ENCODE measurements around the gene HOXA10.

Gene HOXA10

DNA sequence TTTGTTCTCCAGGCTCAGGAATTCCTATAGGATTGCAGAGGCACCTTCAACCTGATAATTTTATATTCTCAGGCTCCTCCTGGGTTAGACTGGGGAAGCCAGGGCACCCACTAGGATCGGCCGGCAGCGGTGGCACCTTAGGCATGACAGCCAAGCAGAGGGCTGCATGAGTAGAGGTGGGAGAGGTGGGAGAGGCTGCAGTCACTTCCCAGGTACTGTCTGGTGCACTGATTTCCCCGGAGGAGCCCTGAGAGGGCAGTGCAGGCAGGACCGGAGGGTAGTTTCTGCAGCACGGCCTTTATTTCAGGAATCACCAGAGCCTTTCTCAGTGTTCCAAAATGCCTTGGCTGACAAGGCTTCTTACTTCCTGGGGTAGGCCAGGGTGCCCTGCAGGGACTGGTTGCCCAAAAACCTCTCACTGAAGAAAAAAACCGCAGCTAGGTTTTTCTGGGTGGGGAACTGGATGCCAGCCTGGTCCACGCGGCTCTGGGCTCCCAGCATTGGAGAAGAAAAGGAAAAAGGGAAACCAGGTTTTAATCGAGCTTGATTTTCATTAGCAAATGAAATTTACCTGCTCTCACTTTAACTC lies 29.3 kb upstream of the HOXA10 start:
- no peak for DNase-seq

DNA sequence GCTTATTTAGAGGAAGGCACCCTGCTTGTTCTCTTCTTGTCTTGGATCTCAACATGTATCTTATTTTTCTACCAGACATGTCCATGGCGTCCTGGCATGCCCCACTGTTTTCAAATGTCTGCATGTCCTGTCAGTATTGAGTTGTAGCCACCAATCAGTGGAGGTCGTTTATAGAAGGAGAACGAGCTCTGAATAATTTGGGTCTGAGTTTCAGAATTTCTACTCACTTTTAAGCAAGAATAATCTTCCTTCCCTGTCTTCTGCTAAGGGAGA lies 28.7 kb upstream of the HOXA10 start:
- no peak for DNase-seq

DNA sequence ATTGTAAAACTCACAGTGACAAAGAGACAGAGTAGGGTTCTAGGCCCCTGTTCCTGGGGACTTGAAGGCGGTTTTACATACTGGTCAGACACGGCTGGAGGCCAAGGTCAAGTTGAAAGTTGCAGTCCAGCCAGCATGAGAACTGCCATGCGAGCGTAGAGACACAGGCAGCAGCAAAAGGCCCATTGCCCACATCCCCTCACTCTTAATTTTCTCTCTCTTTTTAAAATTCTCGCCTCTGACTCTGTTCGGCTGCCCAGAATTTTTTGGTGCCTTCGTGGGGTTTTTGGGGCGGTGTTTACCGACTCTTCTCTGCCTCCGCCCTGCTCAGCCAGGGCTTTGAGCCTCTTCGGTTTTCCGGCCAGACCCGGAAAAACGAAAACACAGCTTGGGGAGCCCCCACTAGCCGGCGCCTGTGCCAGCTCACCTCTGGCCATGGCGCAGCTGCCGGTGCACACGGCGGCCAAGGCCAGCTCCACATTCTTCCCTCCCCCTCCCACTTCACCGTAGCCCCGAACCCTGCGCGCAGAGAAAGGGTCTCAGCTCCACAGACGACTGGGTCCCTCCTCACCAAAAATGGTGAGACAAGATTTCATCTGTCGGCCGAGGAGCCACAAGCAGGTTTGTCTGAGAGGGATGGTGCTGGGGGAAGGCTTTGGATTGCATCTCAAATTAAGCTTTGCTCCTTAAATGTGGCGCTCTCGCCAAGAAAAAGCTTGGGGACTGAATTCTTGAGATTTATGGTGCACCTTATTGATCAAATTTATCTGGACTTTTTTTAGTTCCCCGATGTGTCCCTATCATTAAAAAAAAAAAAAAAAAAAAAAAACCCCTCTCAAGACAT lies 28.1 kb upstream of the HOXA10 start:
- no peak for DNase-seq

DNA sequence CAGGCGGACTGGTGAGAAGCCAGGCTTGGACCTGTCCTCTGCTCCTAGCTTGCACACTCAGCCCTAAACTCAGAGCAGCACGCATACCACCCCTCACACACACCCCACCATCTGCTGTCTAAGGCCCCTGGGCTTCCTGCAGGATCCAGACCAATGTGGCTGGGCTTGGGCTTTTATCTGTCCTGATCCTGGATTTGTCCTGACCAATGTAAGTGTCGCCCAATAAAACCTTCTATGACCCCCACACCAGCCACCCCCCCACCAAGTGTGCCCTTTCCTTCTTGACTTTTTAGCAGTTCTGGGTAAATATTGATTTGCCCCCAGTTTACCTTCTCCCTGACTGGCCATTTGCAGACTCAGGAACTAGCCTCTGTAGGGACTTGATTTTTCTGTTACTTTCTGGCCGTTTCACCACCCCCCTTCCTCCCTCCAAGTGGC lies 27.5 kb upstream of the HOXA10 start:
- no peak for DNase-seq

DNA sequence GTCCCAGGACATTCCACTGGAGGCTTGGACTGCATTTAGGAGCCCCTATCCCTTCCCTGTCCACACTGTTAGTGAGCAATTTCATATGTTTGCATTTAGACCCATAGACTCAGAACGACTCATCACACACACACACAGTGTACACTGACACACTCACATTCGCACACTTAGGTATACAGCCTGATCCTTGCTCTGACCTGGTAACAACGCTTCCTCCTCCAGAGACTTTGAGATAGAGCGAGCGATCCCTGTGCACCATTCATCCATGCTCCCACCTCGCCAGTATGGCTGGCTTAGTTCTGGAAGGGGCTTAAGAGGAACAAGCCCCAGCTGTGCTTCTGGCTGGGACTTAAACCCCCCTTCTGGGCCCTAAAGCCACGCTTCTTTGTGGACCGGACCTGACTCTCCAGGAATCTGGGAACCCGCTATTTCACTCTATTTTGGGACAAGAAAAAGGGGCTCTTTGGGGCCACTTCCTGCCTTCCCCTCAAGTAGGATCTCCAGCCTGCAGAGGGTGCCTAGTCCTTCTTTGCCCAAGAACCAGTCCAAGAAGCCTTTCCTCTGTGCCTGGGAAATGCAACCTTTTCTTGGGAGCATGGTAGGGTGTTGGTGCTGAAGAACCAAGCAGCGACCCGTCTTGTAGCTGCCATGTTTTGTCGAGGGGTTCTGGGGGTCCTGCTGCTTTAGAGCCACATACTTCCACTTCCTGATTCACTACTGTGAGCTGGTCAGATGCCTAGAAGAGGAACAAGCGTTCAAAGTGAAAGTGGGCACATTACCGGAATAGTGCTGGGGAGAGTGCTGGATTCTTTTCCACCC lies 26.9 kb upstream of the HOXA10 start:
- DNase-seq: peak; percentile 10

DNA sequence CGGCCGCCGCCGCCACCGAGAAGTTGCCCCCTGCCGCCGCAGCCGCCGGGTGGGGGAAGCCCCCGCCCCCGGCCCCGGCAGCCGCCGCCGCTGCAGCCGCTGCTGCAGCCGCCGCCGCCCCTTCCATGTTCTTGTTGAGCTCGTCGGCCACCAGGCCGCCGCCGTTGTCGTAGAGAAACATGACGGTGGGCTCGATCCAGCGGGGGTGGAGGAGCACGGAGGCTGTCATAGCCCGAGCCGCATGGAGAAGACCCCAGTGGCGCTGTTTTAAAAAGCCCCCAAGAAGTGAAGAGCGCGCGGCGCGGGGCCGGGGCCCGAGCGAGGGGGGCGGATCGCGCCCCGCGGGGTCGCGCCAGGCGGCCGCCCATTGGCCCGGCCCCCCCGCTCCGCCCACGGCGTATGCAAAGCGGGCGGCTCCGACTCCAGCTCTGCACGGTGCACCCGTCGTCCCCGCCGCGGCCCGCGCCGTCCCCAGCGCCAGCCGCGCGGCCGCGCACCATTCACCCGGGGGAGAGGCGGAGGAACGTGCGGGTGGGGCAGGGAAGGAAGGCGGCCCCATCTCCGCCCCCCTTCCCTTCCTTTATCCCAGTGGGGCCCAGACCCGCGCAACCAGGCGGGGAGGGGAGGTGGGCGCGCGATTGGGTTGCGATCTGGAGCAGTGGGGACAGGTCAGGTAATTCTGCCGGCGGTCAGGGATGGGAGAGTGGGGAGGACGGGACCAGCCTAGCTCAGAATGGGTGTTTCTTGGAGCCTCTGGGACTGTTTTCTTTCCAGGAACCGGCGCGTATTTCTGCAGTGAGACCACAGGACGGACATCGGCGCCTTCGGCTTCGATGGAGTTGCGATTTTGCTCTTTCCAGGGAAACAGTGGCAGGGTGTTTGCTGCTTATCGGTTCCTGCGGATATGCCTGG lies 26.0 kb upstream of the HOXA10 start, which contains the start of gene HOXA13:
TSS of gene HOXA13 (minus strand) at position 243 of the 912 bp plus-strand sequence. CDS start at position 229, 14 bp downstream.
- peak; percentile 56 for DNase-seq

DNA sequence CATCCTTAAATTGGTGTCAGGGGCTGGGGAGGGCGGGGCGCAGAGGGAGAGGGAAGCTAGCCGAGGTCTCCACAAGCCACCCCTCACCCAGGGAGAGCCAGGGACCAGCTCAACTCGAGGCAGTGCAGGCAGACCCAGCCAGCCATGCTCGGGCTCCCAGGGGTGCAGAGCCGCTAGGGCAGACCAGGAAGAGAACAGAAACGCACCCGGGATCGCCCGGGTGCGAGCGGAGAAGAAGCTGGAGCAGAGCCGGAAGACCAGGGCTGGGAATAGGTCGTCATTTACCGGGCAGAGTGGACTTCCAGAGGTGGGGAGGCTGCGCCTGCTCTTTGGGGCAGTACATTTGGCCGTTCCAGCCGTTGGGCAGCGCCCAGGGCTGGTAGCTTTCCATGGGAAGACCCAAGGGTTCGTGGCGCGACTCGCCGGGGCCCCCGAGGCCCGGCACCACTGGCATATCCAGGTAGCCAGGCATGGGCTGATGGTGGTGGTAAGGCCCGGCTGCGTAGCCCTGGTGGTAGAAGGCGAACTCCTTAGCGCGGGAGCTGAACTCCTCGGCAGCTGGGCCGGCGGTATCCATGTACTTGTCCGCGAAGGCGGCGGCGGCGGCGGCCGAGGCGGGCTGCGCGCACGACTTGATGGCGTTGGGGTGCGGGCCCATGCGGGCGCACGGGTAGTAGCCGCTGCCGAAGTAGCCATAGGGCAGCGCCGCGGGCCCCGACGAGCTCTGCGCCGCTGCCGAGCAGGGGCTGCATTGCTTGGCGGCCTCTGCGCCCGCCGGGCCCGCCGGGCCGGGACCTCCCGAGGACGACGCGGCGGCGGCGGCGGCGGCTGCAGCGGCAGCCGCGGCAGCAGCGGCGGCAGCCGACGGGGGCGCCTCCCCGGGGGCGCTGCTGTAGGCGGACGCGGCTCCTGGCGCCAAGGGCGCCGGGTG lies 25.0 kb upstream of the HOXA10 start:
- DNase-seq: peak; percentile 27

DNA sequence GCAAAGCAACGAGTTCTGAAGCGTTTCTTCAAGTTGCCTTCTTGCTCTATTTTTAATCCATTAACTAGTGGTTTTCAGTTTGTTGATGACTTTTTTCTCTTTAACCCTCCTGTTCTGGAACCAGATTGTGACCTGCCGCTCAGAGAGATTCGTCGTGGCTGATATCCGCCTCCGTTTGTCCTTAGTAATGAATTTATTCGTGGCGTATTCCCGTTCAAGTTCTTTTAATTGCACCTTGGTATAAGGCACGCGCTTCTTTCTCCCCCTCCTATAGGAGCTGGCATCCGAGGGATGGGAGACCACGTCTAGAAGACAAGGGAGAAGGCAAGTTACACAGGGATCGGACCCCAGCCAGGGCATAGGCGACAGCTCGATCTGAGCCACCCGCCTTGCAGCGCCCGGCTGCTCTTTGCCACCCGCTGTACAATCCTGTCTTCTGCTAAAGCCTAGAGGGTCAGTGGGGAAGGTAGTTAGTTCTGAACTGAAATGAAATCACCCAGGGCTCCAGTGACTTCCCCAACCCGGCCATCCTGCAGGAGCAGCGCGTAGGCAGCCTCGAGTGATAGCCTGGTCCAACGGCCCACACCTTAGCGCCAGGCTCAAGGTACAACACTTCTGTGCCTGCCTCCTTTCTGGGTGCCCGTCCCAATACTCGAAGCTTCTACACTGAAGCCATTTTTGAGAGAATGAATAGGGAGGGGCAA lies 24.2 kb upstream of the HOXA10 start:
- DNase-seq: no peak

DNA sequence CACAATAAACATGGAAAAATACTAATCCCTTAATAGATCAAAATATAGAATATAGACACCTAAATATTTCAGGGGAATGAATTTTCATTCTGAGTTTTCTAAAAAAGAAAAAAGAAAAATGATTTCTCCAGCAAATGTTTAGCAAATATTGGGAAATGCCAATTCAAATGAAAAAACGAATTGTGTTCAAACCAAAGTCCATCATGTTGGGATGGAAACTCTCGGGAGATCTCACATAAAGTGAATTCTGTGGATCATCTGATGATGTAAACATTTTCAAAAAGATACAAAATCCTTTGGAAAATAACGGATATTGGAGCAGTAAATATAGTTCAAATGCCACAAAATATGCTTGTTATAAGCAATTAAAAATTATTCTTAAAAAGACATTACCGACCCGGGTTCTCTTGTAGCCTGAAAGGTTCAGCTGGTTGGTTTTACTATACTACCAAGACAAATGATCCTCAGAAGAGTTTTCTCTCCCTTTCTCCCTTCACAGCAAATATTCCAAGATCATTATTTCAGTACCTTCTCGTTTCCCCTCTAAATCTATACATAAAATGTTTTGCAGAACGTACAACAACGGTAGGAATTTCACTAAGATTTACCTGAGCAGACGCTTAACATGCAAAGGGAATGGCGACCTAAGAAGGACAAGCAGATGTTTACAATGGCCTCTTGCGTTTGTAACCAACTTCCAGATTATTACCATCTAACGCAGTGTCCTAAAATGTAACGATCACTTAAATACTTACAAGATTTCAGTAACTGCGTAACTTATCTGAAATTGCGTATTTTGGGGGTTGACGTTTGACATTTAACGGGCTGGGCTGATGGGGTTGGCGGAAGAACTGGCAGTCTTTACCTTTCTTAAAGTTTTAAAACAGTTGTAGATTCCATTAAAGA lies 23.3 kb upstream of the HOXA10 start:
- no peak for DNase-seq

DNA sequence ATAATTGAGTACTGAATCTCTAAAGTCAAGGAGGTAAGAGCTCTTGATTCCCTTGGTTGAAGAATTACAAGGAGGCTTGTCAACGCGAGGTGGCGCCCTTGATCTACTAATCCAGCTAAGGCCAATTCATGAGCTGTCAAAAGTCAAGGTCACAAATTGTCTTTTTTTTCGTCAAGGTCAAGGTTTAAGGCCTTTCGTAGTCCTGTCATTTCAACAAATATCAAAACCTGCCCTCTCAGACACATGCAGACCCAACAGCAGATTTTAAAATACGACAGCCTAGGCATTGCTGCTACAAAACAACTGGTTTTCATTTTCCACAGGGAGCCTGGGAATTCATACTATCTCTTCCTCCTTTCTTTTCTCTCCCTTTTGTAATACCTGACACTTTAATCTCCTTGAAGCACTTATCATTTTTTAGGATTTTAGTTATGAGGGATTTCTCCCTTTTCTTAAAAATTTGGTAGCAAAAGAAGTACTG lies 22.2 kb upstream of the HOXA10 start:
- peak; percentile 66 for DNase-seq

DNA sequence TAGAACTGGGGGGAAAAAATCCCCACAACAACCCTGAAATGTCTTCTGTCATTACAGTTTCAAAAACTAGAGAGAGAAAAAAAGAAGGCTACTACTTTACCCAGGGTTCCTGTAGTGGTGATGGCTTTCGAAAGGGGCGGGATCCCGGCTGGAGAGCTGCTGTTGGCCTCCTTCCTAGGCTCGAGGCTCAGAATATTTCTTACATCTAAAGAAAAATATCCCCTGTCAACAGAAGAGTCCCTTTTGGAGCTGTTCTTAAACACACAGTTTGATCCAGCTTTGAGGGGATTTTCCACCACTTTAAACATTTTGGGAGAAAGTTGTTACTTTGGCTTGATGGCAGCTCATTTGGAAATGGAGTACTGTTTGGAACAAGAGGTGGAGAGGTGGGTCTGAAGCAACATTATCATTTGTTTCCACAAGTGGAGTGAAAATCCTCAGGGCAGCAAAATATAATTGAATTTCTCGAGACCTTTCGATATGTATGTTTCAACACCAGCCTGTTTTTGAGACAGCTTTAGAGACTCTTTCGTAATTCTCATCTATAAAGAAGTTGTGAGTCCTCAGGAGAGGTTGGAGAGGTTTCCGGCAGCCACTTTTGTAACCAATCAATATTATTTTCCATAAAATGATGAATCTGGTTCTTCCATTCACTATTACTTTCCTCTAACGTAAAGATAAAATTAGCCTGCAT lies 20.7 kb upstream of the HOXA10 start:
- DNase-seq: no peak

DNA sequence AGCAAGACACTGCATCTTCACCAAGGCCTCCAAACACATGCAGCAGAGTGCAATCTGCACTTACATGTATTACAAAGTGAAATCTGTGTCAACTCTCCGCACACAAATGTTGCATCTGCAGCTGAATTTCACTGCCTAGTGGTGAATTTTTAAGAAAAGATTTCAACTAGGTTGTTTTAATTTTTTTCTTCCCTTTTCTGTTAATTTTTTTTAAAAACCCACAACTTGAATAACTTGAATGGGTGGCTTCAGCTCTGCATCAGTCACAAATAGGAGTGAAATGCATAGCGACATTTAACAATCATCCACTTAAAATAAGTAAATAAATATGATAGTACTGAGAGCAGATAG lies 19.9 kb upstream of the HOXA10 start:
- DNase-seq: no peak

DNA sequence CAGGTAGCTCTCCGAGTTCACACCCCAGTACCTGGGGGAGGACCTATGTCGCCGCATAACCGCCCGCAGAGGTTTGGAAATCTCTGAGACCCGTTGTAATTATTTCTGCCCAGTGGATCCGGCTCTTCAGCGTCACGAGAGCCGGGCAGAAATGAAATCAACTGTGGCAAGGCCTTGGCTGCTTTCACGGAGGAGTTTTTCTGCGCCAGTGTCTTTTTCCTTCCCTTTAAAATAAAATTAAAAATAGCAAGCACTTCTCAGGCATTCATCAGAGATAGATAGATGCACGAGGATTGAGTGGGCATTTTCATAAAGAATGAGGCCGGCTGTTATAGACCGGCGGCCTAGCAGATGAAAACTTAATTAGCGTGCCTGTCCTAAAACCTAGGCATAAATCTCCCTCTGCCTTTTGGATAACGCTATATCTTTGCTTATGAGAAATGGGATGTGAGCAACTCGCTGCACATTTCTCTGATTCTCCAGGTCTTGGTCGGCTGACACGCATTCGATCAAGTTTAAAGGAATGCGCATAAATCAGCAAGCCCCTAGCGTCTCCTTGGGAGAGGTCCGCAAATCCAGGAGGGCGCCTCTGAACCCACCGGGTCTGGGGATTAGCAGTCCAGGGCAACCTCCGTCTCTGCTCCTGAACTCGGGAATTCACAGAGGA lies 19.3 kb upstream of the HOXA10 start:
- no peak for DNase-seq

DNA sequence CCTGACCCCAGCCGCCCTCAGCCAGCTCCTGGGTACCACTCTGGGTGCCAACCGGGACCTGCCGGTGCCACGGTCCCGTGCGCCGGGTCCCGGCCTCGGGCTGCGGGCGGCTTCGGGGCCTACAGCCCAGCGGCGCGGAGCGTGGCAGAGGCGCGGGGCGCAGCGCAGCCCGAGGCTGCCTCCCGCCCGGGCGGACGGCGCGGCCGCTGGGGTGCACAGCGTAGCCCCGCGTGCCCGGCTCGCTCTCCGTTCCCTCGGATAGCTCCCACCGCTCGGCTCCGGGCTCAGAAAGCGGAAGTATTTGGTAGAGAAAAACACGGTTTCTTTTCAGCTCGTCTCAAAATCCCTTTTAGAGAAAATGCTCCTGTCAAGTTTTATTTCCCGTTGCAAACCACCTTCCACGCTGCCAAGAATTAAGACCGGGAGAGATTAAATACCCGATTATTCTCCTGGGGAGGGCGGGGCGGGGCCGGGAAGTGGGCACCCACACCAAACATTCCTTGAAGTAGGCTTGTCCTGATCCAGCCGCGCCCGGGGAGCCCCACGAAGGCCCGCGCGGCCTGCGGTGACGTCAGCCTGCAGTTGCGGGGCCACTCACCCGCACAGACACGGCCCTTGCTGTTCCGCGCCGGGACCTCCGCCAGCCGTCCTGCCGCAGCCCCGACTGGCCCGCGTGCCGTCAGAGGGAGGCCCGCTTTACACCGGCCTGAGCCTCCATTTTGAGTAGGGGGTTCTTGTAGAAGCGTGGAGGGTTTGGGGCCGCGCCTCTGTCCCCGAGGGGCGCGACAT lies 18.6 kb upstream of the HOXA10 start:
- no peak for DNase-seq

DNA sequence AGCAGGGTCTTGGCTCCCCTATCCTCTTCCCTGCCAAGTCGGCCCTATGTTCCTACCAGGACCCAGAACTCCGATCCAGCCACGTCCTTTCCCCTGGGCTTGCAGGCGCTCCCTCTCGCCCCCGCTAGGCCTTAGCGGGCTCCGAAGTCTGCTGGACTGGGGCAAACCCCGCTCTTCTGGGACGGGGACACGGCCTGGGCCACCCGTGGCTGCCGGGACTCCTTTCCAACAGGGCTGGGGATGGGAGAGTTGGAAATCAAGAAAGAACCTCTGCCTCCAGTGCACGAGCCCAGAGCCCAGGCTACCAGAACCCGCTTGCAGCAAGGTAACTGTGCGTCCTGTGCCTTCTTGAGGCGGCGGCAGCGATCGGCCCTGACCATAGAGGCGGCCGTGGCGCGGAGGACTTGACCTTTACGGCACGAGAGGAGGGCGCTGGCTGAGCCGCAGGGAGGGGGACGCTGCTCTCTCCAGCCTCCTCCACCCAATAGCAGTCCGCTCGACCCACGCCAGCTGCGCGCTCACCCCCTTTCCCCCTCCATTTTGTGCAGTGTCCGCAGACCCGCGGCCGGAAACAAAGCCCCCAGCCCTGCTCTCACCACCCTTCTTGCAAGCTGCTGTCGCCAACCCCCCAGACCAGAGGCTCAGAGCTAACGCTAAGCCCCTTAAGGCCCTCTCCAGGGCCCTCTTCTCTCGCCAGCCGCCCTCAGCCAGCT lies 17.9 kb upstream of the HOXA10 start:
- DNase-seq: no peak

DNA sequence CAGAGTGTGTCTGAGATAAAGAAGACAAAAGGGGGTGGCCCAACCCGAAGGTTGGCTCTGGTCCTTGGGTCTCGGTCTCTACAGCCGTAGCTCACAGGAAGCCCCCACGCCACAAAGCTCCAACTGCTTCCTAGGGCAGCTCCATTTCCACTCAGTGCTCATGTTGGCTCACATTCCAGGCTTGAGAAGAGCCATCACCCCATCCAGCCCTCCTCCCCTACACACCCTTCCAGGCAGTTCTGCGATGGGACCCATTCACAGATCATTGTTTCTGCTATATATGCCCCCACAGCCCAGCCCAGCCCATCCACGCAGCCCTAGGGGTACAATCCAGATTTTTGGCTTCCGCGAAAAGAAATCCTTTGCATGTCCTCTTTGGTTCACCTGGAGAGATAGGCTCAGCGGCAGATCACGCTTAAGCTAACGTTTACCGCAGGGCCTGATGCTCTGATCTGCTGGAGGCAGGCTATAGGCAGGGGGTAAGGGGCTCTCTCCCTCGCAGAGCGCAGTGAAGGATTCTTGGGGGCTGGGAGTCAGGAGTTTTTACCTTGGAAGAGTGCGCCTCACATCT lies 17.1 kb upstream of the HOXA10 start:
- no peak for DNase-seq

Measured in NCI-H1694 treated with DMSO at 0.1 percent for 48 hours (cell line).